ENCODE results near the gene EPAS1. TPM values are rescaled to one million over a fixed set of nuclear protein-coding genes. Genes with fewer than 3 reads are reported as not detected.

The EPAS1 gene
- total and polyA plus RNA-seq, 9 of the 15 experiments (the other 6 are each of a cell fraction or from before 2014, with no cell fraction given), result 0.25 to 11.2 (median 4.1) TPM

- peak; percentile 76 for TF ChIP-seq MGA (IDR thresholded peaks at IDR 0.05)
- peak in 1 of 2 experiments; percentile 37 for TF ChIP-seq E2F6 (IDR thresholded peaks at IDR 0.05; ENCODE audit: borderline replicate concordance in 1 of 2, extremely low read depth in 1 of 2, insufficient read depth in 1 of 2, insufficient read length in 1 of 2, low read depth in 1 of 2, low read length in 1 of 2, poor library complexity in 1 of 2, severe bottlenecking in 1 of 2)
- no peak for TF ChIP-seq CBFB (CRISPR knock-in tag; IDR thresholded peaks at IDR 0.05)
- no peak for TF ChIP-seq MXD1 (CRISPR knock-in tag; IDR thresholded peaks at IDR 0.05; ENCODE audit: borderline replicate concordance, poor library complexity, severe bottlenecking)
- TF ChIP-seq BRCA1 (IDR thresholded peaks at IDR 0.05), result no peak
- TF ChIP-seq BRCA1 (CRISPR knock-in tag; IDR thresholded peaks at IDR 0.05), result 0 out of 2 replicates have a peak, but pooled peaks have one; percentile 29
Observed at GRCh38 chr2:46297546-46298271, 502 bp downstream of the EPAS1 start (continued).
